G401.6 (cell line): Measurements from ENCODE around the gene CEP104.
A peak's percentile ranks its signal among the peaks of the same experiment; 100 is the strongest.

ENCODE experiments used
- FAIRE-seq: peaks from 2 replicates; lab custom pipeline; 2012; peaks lifted over from hg19 to GRCh38; lab: Jason Lieb, UNC

Gene CEP104

DNA sequence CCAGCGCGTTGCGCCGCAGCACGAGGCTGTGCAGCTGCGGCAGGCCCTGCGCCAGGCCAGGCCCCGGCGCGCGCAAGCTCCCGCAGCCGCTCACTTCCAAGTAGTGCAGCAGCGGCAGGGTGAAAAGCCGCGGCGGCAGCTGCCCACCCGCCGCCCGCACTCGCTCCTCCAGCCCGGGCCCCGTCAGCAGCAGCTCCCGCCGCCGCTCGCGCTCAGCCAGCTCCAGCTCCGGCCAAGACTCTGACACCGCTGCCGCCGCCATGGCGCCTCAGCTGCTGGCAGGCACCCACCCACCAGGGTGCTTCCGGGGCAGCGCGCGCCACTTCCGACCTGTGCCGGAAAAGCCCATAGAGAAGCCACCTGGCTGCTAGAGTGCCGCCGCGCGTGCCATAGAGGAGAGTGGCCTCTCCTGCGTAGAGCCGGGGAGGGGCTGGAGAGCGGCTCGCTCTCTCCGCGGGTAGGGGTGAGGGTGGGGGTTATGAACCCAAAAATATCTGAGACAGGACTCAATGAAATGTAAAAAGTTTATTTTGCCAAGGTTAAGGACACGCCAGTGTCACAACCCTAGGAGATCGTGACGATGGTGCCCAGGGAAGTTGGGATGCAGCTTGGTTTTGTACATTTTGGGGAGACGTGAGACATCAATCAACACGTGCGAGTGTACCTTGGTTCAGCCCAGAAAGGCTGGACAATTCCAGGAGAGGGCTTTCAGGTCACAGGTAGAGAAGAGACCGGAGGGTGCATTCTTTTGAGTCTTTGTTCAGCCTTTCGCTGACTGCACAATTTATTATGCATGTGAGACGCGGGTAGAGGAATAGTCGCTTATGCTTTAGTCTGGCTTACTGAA, 60.6 kb downstream of the CEP104 start, which contains the start of gene LRRC47:
LRRC47 (minus strand) TSS at position 284 of the 847 bp plus-strand sequence; CDS start at position 262, 22 bp downstream.
- peak; percentile 76 for FAIRE-seq

DNA sequence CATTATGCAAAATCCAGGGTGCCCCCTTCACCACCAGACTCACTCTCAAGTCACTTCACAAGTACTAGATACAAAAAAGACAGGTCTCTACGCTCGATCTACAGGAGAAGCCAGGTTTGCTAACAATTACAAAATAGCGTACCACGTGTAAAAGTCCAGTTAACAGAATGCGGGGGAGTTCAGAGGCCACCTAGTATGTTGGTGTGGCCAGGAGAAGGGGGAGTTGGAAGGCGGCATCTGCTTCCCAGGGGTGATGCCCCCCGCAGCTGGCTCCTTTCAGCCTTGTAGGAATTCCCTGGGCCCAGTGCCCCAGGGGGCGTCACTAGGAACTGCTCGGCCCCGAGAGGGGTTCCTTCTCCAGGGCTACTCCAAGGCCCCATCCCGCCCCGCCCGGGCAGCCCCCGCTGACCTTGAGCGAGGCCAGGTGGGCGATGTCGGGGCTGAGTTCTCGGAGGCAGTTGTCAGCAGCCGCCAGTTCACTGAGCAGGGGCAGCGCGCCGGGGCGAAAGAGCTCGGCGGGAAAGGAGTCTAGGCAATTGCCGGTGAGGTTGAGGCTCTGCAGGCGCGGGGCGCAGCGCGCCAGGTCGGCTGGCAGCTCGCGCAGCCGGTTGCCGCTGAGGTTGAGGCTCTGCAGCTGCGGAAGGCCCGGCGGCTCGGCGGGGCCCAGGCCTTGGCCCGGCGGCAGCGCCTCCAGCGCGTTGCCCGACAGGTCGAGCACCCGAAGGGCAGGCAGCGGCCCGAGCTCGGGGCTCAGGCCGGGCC, 61.4 kb downstream of the CEP104 start:
- FAIRE-seq: no peak

DNA sequence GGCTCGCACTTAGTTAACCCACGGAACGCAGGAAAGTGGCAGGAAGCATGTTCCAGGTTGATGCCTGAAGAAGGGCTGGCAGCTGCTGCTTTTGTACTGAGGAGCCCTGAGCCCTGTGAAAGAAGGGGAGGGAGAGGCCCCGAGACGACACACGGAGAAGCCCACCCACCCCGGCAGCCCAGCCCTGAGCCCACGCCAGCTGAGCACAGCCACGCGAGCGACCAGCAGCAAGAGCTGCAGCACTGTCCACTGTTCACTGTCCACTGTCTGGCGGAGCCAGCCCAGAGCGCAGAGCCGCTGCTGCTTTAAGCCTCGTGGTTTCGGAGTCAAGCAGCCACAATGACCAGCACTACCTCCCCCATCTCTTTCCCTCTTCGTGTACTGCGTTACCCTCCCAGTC, 66.1 kb downstream of the CEP104 start:
- FAIRE-seq: no peak

DNA sequence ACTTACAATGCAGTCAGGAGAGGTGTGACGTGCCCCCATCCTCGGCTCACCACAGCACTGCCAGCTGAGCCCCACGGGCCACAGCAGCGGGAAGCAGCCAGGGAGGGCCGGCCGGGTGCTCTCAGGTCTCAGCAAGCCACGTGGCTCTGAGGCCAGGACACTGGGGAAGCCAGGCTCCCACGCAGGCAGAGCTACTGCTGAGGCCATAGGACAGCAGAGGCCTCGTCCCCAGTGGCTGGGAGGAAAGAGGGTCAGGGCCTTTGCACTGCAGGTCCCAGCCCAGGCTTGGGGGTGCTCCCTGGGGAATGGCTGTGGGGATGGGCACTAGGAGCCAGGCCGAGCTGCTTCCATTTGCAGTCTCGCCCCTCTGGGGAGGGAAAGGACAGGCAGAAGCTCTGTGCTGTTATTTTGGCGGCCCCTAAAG, 66.5 kb downstream of the CEP104 start:
- FAIRE-seq: no peak

DNA sequence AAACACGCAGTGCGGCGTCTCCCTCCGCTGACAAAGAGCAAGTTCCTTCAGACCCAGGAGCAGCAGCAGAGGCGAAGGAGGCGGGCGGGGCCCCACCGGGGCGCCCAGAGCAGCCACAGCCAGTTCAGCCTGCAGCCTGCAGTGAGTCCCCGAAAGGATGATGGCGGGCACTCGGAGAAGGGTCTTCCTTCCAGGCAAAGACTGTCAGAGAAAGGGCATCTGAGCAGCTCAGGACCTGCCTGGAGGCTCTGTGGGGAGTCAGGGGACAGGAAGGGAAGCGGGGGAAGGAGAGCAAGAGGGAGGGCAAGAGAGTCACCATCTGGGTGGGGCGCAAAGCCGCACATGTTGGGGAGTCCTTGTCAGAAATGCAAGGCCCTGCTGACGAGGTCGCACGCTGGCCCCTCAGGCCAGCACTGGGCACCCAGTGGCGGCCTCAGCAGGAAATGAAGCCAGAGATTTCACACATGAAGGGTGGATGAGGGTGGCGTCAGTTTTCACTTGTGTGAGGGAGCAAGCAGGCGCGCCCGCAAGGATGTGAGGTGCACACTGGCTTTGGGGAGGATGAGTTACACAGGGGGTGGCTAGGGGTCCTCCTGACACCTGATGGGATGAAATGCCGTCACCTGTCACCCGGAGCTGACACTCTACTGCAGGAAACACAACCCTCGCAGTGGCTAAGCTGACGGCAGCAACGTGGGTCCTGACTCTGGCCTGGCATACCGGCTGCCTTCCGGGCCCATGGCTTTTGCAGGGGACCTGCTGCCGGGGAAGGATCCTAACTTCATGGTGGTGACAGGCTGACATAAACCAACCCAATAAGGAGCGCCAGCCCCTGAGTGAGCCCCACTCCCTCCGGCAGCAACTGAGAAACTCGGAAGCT, 67.3 kb downstream of the CEP104 start:
- no peak for FAIRE-seq

DNA sequence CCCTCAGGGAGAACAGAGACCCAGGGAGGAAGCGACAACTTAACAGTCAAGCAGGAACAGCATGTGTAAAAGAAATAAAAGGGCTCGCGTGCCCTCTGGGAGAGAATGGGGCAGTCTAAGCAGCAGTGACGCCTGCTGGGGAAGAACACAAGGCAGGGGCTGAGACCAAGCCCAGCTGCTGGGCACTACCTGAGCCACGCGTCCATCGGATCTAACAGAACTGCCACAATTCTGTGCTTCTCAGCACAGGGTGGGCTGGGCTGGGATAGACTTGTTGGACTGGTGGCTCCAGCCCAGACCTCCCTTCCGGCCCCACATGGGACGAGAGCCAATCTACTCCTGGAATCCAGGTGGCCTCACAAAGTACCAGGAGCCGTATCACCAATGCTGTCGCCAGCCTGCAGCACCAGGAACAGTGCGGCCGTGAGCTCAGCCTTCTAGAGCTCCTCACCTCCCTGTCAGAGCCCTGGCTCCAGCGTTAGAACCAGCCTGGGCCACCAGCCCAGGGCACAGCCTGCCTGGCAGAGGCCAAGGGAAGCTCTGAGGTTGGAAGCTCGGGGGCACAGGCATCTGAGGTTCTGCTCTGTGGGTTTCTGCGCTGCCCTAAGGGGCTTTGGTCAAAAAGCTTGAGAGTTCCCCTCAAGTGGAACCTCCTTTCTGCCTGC, 68.1 kb downstream of the CEP104 start:
- FAIRE-seq: no peak

DNA sequence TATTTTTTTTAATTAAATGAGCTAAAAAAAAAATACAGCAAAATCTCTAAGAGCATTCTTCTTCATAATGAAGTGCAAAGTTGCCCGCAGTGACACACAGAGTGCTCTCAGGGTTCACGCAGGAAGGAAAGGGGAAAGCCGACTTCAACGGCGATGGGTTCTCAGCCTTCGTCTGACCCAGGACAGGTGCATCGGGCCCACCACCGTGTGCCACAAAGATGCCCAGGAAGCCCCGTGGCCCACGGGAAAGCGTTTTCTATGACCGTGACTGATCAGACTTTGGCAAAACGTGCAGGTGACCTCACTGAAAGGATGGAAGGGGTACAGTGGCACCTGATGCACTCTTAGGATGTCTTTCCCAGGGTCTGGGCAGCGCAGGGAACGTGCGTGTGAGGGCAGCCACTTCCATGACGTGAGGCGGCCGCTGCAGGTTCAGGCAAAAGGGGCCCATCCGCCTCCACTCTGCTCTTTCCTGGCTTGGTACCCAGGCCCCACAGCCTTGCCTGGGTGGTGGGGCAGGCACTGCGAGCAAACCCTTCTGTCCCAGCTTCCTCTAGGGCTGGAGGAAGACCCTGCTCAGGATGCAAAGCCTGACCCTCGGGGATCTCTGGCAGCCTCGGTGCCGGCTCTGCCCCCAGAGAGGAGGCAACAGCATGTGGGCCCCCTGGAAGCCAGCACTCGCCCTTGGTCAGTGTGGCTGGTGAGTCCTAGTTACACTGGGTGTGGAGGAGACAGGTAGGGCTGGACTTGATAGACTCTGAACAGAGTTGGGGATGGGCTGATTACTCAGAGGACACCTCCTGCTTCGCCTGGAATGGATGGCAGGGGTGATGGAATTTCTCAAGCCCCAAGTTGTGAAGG, 69.0 kb downstream of the CEP104 start:
- FAIRE-seq: no peak

DNA sequence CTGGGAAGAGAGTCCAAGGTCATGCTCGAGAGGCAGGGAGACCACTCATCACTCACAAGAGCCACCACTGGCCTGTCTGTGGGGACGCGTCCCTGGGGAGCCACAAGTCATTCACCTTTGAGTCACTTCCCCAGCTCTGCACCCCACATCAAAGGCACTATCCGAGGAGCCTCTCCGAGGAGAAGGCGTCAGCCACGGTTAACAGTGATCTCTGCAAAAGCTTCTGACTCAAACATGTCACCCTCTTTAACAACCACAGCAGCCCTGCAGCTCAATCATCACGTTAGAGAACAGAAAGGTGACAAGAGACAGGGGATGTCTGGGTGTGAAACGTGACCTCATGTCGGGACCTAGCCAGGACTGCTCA, 69.7 kb downstream of the CEP104 start:
- FAIRE-seq: no peak

DNA sequence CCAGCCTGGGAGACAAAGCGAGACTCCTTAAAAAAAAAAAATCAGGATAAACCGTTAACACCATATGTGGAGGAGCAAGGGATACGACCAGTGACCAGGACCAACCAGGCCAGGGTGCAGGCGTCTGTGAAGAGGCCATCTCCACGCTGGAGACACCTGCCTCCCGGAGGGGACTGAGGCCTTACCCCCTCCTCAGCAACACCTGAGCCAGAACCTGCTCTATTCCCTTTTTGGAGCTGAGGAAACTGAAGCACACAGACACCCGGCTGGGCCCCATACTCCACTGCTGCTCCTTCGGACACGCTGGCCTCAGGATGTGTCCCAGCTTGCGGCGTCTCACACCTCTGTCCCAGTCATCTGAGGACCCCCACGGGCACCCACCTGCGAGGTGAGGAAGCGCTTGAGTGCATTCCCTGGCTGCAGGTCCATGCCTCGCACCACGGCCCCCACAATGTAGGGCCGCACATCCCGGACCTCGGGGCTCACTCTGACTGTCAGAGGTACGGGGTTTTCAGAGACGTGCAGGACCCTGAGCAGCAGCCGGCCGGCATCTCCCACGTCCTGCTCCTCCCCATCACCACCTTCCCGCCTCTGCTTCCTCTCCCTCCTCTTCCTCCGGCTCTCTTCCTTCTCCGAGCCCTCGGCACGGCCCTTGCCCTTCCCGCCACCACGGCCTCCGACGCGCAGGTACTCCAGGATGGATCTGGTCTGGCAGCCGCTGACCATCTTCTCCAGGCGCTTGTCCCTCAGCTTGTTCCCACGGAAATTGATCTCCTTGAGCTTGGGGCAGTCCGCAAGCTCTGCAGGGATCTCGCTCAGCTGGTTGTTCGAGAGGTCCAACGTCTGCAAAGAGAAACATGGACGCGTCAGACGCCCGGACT, 70.3 kb downstream of the CEP104 start:
- no peak for FAIRE-seq

DNA sequence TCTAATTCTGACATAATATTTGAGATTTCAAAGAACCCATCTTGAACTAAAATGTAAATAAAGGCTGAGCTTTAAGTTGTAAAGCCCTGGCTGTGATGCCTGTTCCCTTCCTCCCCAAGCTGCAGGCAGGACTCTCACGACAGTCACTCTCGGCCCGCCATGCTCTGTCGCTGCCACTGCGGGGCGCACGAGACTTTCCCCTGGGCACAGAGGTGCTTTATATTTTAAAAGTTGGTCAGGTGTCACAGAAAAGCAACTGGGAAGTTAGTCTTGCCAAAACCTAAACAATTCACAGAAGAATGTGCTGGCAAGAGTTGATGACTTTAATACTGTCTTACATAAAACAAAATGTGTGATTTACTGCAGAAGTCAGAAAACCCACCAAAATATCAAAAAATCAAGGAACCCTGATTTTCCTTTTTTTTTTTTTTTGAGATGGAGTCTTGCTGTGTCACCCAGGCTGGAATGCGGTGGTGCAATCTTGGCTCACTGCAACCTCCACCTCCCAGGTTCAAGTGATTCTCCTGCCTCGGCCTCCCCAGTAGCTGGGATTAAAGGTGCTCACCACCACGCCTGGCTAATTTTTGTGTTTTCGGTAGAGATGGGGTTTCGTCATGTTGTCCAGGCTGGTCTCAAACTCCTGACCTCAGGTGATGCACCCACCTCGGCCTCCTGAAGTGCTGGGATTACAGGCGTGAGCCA, 71.4 kb downstream of the CEP104 start:
- peak; percentile 84 for FAIRE-seq

DNA sequence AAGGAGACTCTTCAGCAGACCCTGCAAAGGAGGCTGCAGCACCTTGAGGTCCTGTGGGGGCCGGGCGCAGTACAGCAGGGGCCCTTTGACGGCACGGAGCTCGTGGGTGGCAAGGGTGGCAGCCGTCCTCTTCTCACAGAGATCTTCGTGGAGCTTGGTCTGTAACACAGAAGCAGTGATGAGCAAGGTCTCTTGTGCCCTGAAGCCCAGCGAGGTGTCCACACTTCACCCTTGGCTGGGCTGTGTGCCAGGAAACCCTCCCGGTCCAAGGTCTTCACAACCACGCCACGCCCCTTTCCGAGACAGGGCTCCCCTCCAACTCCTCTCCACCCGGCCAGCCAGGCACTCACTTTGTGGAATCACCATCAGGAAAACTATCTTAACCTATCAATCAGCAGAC, 72.0 kb downstream of the CEP104 start:
- FAIRE-seq: no peak

DNA sequence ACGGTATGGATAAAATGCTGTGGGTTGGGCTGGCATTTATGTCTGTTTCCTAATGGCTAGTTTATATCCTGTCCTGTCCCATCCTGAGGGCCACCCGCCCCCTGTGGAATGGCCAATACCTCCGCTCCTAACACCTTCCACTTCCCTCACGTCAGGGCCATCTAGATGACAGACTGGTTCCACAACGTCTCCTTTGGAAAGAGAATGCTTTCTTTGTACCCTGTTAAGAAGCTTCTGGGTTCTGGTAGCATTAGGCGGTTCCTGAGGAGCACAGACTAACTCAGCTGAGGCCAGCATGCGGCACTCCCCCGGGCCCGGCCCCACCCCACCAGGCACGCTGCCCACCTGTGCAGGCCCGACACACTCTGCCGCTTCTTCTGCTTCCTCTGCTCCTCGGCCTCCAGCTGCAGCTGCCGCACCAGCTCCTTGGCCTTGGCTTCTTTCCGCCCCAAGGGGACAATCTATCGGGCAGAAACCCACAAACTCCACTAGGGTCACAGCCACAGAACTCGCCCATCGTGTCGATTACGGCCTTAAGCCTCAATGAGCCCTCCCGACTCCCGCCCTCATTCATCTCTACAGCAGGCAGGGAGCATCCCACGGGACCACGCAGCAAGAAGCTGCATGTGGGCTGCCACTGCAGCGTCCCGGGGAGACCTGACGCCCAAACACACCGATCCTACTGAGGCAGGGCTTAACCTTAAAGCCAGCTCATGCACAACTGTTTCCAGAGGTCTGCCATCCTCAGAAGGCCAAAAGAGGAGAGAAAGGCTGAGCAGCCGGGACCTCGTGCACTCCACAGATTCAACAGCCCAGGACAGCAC, 73.1 kb downstream of the CEP104 start:
- FAIRE-seq: no peak

DNA sequence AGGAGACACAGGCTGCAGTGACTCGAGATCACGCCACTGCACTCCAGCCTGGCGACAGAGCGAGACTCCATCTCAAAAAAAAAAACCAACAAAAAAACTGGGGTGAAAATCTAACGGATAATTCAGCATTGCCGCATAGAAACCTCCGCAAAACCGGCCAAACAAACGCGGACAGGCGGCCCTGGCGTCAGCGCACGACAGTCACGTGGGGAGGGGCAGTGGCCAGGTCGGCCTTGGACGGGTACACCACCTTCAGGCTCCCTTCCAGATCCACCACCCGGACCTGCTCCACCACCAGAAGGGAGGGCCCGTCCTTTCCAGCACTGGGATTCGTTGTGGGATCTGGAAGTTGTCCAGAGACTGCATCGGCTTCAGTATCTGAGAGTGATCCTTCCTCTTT, 76.1 kb downstream of the CEP104 start:
- FAIRE-seq: no peak

DNA sequence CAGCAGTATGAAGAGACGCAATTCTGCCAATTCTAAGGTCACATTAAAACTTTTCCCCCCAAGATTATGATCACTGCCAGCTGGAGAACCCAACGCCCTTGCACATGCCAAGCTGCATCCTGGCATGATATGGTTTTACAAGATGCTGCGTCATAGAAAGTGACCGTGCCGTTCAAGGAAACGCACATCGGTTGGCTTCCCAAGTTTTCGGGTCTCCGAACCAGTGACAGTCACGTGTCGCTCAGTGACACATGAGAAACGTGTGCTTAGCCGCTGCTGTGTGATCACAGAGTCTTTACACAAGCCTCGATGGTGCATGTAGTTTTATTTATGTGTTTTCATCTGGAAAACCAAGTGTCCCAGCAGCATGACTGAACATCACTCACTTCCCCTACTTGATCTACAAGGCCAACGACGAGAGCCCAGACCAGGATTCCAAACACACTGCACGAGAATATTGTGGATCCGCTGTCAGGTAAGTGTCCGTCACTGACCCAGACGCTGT, 77.0 kb downstream of the CEP104 start:
- FAIRE-seq: no peak

DNA sequence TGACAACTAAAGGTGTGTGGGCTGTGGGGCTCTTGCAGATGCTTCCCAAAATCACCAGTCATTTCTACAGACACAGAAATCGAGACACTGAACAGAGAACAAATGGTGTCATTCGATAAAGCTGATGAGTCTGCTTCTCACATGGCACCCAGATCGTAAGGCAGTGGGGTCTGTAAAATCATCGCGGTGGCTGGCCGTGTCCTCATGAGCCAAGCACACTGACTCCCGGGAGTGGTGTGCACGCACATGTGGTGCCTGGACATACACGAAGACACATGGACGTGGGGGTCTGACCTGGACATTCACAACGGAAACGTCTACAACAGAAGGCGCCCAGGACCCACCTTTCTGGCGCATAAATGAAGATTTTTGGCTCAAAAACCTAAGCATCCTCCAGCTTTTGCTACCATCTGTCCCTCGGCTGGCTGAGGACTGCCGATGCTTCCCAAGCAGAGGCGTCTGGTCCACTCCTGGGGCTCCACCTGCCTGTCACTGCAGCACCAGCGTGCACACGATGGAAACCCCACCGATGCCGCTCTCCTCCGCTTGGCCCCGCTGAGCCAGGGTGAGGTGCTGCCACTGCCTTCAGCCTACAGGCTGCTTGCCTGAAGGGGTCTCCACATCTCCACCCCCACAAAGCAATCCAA, 77.6 kb downstream of the CEP104 start:
- no peak for FAIRE-seq

DNA sequence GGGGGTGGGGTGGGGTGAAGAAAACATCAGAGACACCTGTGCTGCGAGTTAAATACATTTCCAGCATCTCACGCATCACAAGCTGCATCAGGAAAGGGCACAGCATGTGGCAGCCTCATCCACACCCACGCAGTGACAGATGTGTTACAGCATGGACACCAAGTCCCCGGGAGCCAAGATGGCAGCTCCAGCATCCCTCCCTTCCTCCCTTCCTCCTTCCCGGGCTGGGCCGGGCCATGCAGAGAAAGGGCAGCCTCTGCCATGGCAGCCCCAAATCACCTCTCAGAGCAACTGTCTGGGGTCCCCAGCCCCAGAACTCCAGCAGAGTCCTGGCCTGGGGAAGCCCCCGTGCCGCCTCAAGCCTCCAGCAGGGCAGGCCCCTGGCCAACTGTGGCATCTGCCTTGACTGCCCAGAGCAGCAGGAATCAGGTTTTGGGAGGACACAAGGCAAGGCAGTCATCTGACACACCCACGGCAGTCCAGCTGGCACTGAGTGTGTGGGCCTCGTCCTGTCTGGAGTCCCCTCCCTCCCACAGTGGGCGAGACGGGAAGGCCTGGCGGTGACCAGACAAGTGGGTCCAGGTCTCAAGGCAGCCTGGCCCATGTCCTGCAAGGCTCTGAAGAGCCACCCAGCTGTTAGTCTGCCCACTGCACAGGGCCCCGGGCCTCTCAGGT, 78.3 kb downstream of the CEP104 start:
- FAIRE-seq: no peak
